CD4-positive, alpha-beta T cell (primary cell): ENCODE measurements around the gene GP1BA. TPM values are rescaled to one million over a fixed set of nuclear protein-coding genes. Genes with fewer than 3 reads are reported as not detected.

Experiments
- ATAC-seq: fragments of 200-7000 bp; cut with Tn5 transposase; one replicate; pipeline ENCODE4 v1.10.0; 2022; ENCODE audit warnings: mild to moderate bottlenecking; ENCODE audit not compliant: poor library complexity
- CTCF ChIA-PET: fragments of 350-600 bp; sonication (Branson Sonifier 250); formaldehyde crosslinking; loops from one replicate; lab custom pipeline; 2021; ENCODE audit warnings: antibody characterized with exemption, inconsistent platforms; lab: Charles Lee
- POLR2A ChIA-PET: fragments of 350-600 bp; sonication (Branson Sonifier 250); formaldehyde crosslinking; loops from one replicate; lab custom pipeline; 2021; ENCODE audit warnings: antibody characterized with exemption, inconsistent platforms; lab: Charles Lee
- DNase-seq, 14 experiments: peaks; one replicate each; pipeline ENCODE4 v3.0.0-alpha.2; 2013 to 2020; ENCODE audit warnings: mixed read lengths in 2 of 14
- H3K27ac ChIP-seq, 2 donors: one replicate each; pipeline versions ENCODE4 v1.5.1 to v1.7.0; 2013; ENCODE audit warnings: low read length in 2 of 2, low read depth in 1 of 2, mild to moderate bottlenecking in 1 of 2
- H3K27me3 ChIP-seq, 2 experiments: 1 replicate in 1 of 2; 2 replicates in 1 of 2; pipeline versions ENCODE4 v1.6.1 to v1.7.0; 2013; ENCODE audit warnings: low read length in 2 of 2, control low read depth in 1 of 2, mild to moderate bottlenecking in 1 of 2, moderate library complexity in 1 of 2; ENCODE audit not compliant: insufficient read depth in 2 of 2, control insufficient read depth in 1 of 2
- H3K36me3 ChIP-seq: one replicate; pipeline ENCODE4 v1.6.1; 2013; ENCODE audit warnings: low read length, control low read depth; ENCODE audit not compliant: insufficient read depth
- H3K4me1 ChIP-seq: one replicate; pipeline ENCODE4 v1.6.1; 2013; ENCODE audit warnings: low read length, control low read depth; ENCODE audit not compliant: insufficient read depth
- H3K4me3 ChIP-seq: one replicate; pipeline ENCODE4 v1.5.1; 2013; ENCODE audit warnings: mild to moderate bottlenecking, low read length, moderate library complexity
- H3K9me3 ChIP-seq, 2 experiments: 1 replicate in 1 of 2; 2 replicates in 1 of 2; pipeline versions ENCODE4 v1.6.1 to v1.7.0; 2013; ENCODE audit warnings: low read length in 2 of 2, mild to moderate bottlenecking in 2 of 2, control low read depth in 1 of 2, moderate library complexity in 1 of 2; ENCODE audit not compliant: control insufficient read depth in 1 of 2, insufficient read depth in 1 of 2
- H3K27ac Mint-ChIP-seq: one replicate; pipeline ENCODE4 v1.8.0; 2020; ENCODE audit warnings: mixed read lengths
- H3K27me3 Mint-ChIP-seq: one replicate; pipeline ENCODE4 v1.8.0; 2021; ENCODE audit warnings: mixed read lengths
- H3K36me3 Mint-ChIP-seq: one replicate; pipeline ENCODE4 v1.8.0; 2021; ENCODE audit warnings: low read depth, mixed read lengths
- H3K4me1 Mint-ChIP-seq: one replicate; pipeline ENCODE4 v1.8.0; 2021; ENCODE audit warnings: low read depth, mixed read lengths
- H3K4me3 Mint-ChIP-seq: one replicate; pipeline ENCODE4 v1.8.0; 2020; ENCODE audit warnings: mild to moderate bottlenecking, mixed read lengths
- H3K9me3 Mint-ChIP-seq: one replicate; pipeline ENCODE4 v1.8.0; 2020; ENCODE audit warnings: mixed read lengths
- CTCF ChIP-seq: fragments of 200-600 bp; IDR thresholded peaks from one replicate; pipeline ENCODE4 v1.8.0; 2022; ENCODE audit warnings: antibody characterized with exemption, mild to moderate bottlenecking
- intact Hi-C, 2 experiments: fragments of 100-400 bp; cut with DNase I in 1 of 2; cut with micrococcal nuclease in 1 of 2; formaldehyde crosslinking; loops; one replicate each; pipeline versions ENCODE4 v1.15.1 to v1.9.0; 2023 to 2025; cut with DNase I, micrococcal nuclease
- total RNA-seq, 174 experiments: library from RNA in 2 of 174; stranded (reverse) in 2 of 174; gene quantifications; one replicate each; pipeline ENCODE4 v1.2.3 and lab custom pipeline; 2021 to 2026

GP1BA gene
- total RNA-seq, 2 experiments from 2014 or later: not detected

DNA sequence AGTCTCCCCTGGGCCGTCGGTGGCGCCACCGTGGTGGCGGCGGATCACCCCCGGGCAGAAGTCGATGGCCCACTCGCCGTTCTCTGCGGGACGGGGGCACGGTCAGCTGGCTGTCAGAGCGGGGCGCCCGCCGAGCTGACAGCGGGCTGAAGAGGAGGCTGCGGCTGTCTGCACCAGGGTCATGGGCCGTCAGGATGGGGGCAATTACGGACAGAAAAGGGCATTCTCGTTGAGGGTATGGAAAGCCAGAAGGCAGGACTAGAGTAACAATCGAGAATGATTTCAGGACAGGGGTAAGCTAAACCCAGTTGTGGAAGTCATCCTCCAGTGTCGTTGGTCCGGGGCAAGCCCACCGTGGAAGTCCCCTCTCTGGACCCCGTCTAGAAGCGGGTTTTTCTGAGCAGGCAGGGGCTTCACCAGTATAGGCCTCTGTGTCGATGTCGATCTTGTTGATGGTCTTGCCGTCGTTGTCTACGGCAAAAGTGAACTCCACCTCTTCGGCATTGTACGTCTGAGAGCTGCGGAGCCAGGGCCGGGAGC is 30.9 kb upstream of the GP1BA start:
- H3K27ac ChIP-seq: peak overlapping the region in 1 of 2 donors; percentile 16
- peaks cover 0 to 18% of the 10 kb centered on the region in 2 experiments for H3K9me3 ChIP-seq
- DNase-seq (no peak), ATAC-seq (no peak)
- POLR2A ChIA-PET: interaction anchor here (0.8 to 5.9 kb wide), 9 partner anchors 8 to 758 kb away, joined by 3 to 54 read pairs (median 5); partner anchors contain the start of genes CAMTA2, CYB5D2, RNF167 and SLC25A11
- intact Hi-C loops: loop anchor here (5.0 kb wide), 3 partner anchors 41 to 334 kb away; partner anchors contain the start of genes GLTPD2 (in 1 of the 2), RNF167 (in 1 of the 2), SLC25A11 (in 1 of the 2) and VMO1 (in 1 of the 2)
- CTCF ChIA-PET: interaction anchor here (1.2 to 1.5 kb wide), 2 partner anchors 86 to 111 kb away, joined by 3 read pairs; partner anchors contain the start of gene CAMTA2
- peaks cover 10% of the 10 kb centered on the region for H3K27me3 Mint-ChIP-seq
- peak overlapping the region; percentile 94 for H3K27ac Mint-ChIP-seq
- H3K36me3 Mint-ChIP-seq: peaks cover 26% of the 10 kb centered on the region
- H3K4me1 ChIP-seq: peaks cover 52% of the 10 kb centered on the region
- peak overlapping the region; percentile 81 for H3K4me3 ChIP-seq
- TF ChIP-seq CTCF: no peak
- peak overlapping the region; percentile 87 for H3K4me3 Mint-ChIP-seq
- peaks cover 37% of the 10 kb centered on the region for H3K4me1 Mint-ChIP-seq
- H3K9me3 Mint-ChIP-seq: no peaks in the 10 kb centered on the region
- H3K27me3 ChIP-seq: no peaks in the 10 kb centered on the region
- H3K36me3 ChIP-seq: peaks cover 6% of the 10 kb centered on the region

- Mint-ChIP-seq H3K27me3 (peaks cover 10% of the 10 kb centered on the region), H3K9me3 (no peaks in the 10 kb centered on the region), H3K4me1 (peaks cover 37% of the 10 kb centered on the region), H3K27ac (peak overlapping the region; percentile 94), H3K36me3 (peaks cover 25% of the 10 kb centered on the region), H3K4me3 (peak overlapping the region; percentile 87)
- ChIA-PET CTCF (interaction anchor here (1.2 to 1.5 kb wide), 2 partner anchors 79 to 85 kb away, joined by 3 read pairs; partner anchors contain the start of gene CAMTA2), POLR2A (interaction anchor here (0.9 to 5.9 kb wide), 8 partner anchors 7 to 192 kb away, joined by 3 to 54 read pairs (median 6); partner anchors contain the start of genes CAMTA2, RNF167, SLC25A11 and SPAG7)
- H3K4me3 ChIP-seq: peak overlapping the region; percentile 81
- H3K27ac ChIP-seq: no peak overlapping the region
- peaks cover 0 to 18% of the 10 kb centered on the region in 2 experiments for H3K9me3 ChIP-seq
- ATAC-seq: no peak
- intact Hi-C loops: loop anchor here (5.0 kb wide), 3 partner anchors 41 to 334 kb away; partner anchors contain the start of genes GLTPD2 (in 1 of the 2), RNF167 (in 1 of the 2), SLC25A11 (in 1 of the 2) and VMO1 (in 1 of the 2)
- peaks cover 2% of the 10 kb centered on the region for H3K36me3 ChIP-seq
- H3K4me1 ChIP-seq: peaks cover 52% of the 10 kb centered on the region
- no peak for TF ChIP-seq CTCF
- no peaks in the 10 kb centered on the region for H3K27me3 ChIP-seq
- DNase-seq: peak in 6 of 14 experiments; percentile 18 to 70 (median 33)
Observed at GRCh38 chr17:4901648-4902344, 30.3 kb upstream of the GP1BA start.

DNA sequence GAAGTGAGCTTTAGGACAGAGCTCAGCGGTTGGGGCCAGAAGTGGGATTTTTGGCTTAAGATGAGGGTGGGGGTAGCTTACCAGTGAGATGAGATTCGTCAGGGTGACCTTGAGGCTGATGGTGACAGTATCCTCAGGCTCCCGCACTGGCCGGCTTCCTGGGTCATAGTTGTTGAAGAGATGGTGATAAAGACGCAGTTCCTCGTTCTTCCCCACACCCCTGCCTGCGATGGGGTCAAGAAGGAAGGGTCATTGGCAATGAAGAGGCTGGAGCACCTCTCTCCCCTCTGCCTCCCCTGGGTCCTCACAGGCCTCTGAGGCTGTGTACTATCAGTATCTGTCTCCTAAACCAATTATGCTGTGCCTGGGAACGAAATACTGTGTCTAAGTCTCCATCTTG is 29.5 kb upstream of the GP1BA start:
- Mint-ChIP-seq H3K27me3 (peaks cover 10% of the 10 kb centered on the region), H3K27ac (peak overlapping the region; percentile 94), H3K36me3 (peaks cover 19% of the 10 kb centered on the region), H3K4me1 (peaks cover 37% of the 10 kb centered on the region), H3K4me3 (peak overlapping the region; percentile 76), H3K9me3 (no peaks in the 10 kb centered on the region)
- CTCF ChIA-PET: interaction anchor here (1.0 to 1.6 kb wide), 4 partner anchors 37 to 85 kb away, joined by 3 to 7 read pairs (median 4); partner anchors contain the start of genes CAMTA2, RNF167, SLC25A11 and SPAG7
- Histone ChIP-seq H3K9me3 (peaks cover 0 to 18% of the 10 kb centered on the region in 2 experiments), H3K27me3 (no peaks in the 10 kb centered on the region), H3K27ac (no peak overlapping the region), H3K4me3 (no peak overlapping the region), H3K4me1 (peaks cover 52% of the 10 kb centered on the region), H3K36me3 (no peaks in the 10 kb centered on the region)
- intact Hi-C loops: loop anchor here (5.0 kb wide), 3 partner anchors 40 to 335 kb away; partner anchors contain the start of genes GLTPD2 (in 1 of the 2), RNF167 (in 1 of the 2), SLC25A11 (in 1 of the 2) and VMO1 (in 1 of the 2)
- TF ChIP-seq CTCF: no peak
- ATAC-seq (no peak), DNase-seq (peak in 1 of 14 experiments; percentile 36)
- POLR2A ChIA-PET: interaction anchor here (0.9 to 5.9 kb wide), 7 partner anchors 37 to 193 kb away, joined by 3 to 54 read pairs (median 4); partner anchors contain the start of genes PFN1, RNF167, SLC25A11 and SPAG7
